RWPE2 (cell line): ENCODE results near the gene FNDC3B.
A peak's percentile ranks its signal among the peaks of the same experiment; 100 is the strongest.

Experiments
- ATAC-seq: fragments of 200-7000 bp; cut with Tn5 transposase; 3 replicates; pipeline ENCODE4 v1.9.1; 2021; ENCODE audit warnings: low read depth
- DNase-seq: peaks from one replicate; pipeline ENCODE4 v3.0.0-alpha.2; 2020; ENCODE audit warnings: low spot score
- H3K27ac ChIP-seq: fragments of 450-650 bp; 2 replicates; pipeline ENCODE4 v1.5.1; 2017; ENCODE audit warnings: mild to moderate bottlenecking; ENCODE audit not compliant: poor library complexity, severe bottlenecking
- H3K27me3 ChIP-seq: fragments of 250-450 bp; sonication (Bioruptor Pico); 2 replicates; pipeline ENCODE4 v1.5.1; 2021; ENCODE audit warnings: mild to moderate bottlenecking, moderate library complexity; ENCODE audit not compliant: insufficient read depth, poor library complexity, severe bottlenecking
- H3K36me3 ChIP-seq: fragments of 250-450 bp; sonication (Bioruptor Pico); 2 replicates; pipeline ENCODE4 v1.5.1; 2020; ENCODE audit warnings: low read depth, mild to moderate bottlenecking, moderate library complexity
- H3K4me1 ChIP-seq: fragments of 250-450 bp; sonication (Bioruptor Pico); 2 replicates; pipeline ENCODE4 v1.5.1; 2021; ENCODE audit warnings: mild to moderate bottlenecking, moderate library complexity; ENCODE audit not compliant: insufficient read depth, poor library complexity, severe bottlenecking
- H3K4me3 ChIP-seq: fragments of 250-450 bp; sonication (Bioruptor Pico); 2 replicates; pipeline ENCODE4 v1.5.1; 2021; ENCODE audit warnings: mild to moderate bottlenecking, moderate library complexity; ENCODE audit not compliant: severe bottlenecking
- H3K9me3 ChIP-seq: fragments of 250-450 bp; sonication (Bioruptor Pico); 2 replicates; pipeline ENCODE4 v1.5.1; 2021; ENCODE audit warnings: mild to moderate bottlenecking, moderate library complexity; ENCODE audit not compliant: severe bottlenecking
- CTCF ChIP-seq: fragments of 450-650 bp; IDR thresholded peaks from one replicate; pipeline ENCODE4 v1.5.1; 2017; ENCODE audit warnings: mild to moderate bottlenecking, moderate library complexity; ENCODE audit not compliant: poor library complexity, severe bottlenecking

FNDC3B gene

GRCh38 chr3:172124271-172124670 lies 84.9 kb downstream of the FNDC3B start:
- H3K9me3 ChIP-seq, result no peaks in the 10 kb centered on the region
- H3K27me3 ChIP-seq, result no peaks in the 10 kb centered on the region
- no peak for TF ChIP-seq CTCF
- H3K4me1 ChIP-seq, result peaks cover 31% of the 10 kb centered on the region
- DNase-seq (no peak), ATAC-seq (no peak)
- peaks cover 66% of the 10 kb centered on the region for H3K36me3 ChIP-seq
- no peak overlapping the region for H3K4me3 ChIP-seq
- H3K27ac ChIP-seq, result no peak overlapping the region

- Histone ChIP-seq H3K36me3 (peaks cover 62% of the 10 kb centered on the region), H3K4me1 (peaks cover 36% of the 10 kb centered on the region), H3K9me3 (no peaks in the 10 kb centered on the region), H3K27me3 (no peaks in the 10 kb centered on the region), H3K4me3 (no peak overlapping the region), H3K27ac (no peak overlapping the region)
- ATAC-seq, result no peak
- no peak for TF ChIP-seq CTCF
- DNase-seq, result no peak
Measured at GRCh38 chr3:172125053-172125452, 85.7 kb downstream of the FNDC3B start.

- peak overlapping the region; percentile 87 for H3K27ac ChIP-seq
- peaks cover 45% of the 10 kb centered on the region for H3K4me1 ChIP-seq
- H3K9me3 ChIP-seq, result no peaks in the 10 kb centered on the region
- H3K36me3 ChIP-seq, result peaks cover 56% of the 10 kb centered on the region
- DNase-seq (no peak), ATAC-seq (no peak)
- no peak overlapping the region for H3K4me3 ChIP-seq
- no peaks in the 10 kb centered on the region for H3K27me3 ChIP-seq
- no peak for TF ChIP-seq CTCF
Measured at GRCh38 chr3:172125963-172126457, 86.6 kb downstream of the FNDC3B start.

GRCh38 chr3:172126741-172127140 lies 87.4 kb downstream of the FNDC3B start:
- ATAC-seq (no peak), DNase-seq (no peak)
- no peak overlapping the region for H3K4me3 ChIP-seq
- H3K4me1 ChIP-seq, result peaks cover 45% of the 10 kb centered on the region
- peak overlapping the region; percentile 87 for H3K27ac ChIP-seq
- H3K36me3 ChIP-seq, result peaks cover 54% of the 10 kb centered on the region
- H3K9me3 ChIP-seq, result no peaks in the 10 kb centered on the region
- H3K27me3 ChIP-seq, result no peaks in the 10 kb centered on the region
- TF ChIP-seq CTCF, result no peak

- Histone ChIP-seq H3K27me3 (no peaks in the 10 kb centered on the region), H3K36me3 (peaks cover 53% of the 10 kb centered on the region), H3K27ac (peak overlapping the region; percentile 87), H3K4me1 (peaks cover 45% of the 10 kb centered on the region), H3K4me3 (no peak overlapping the region), H3K9me3 (no peaks in the 10 kb centered on the region)
- DNase-seq, result no peak
- TF ChIP-seq CTCF, result no peak
- ATAC-seq, result no peak
Measured at GRCh38 chr3:172127141-172127540, 87.8 kb downstream of the FNDC3B start.
